ENCODE results near the gene SERPINA12. TPM values are rescaled to one million over a fixed set of nuclear protein-coding genes. Genes with fewer than 3 reads are reported as not detected.

SERPINA12 gene
- total RNA-seq, 4 donors from 2014 or later: not detected

- no peak for DNase-seq (ENCODE audit: low spot score in 2 of 2)
- peaks cover 0 to 3% of the 10 kb centered on the region in 2 donors for H3K27me3 ChIP-seq
- H3K4me3 ChIP-seq: no peak overlapping the region
- no peak for TF ChIP-seq CTCF (IDR thresholded peaks at IDR 0.05)
- TF ChIP-seq POLR2A (IDR thresholded peaks at IDR 0.05): no peak
- TF ChIP-seq EP300 (IDR thresholded peaks at IDR 0.05): no peak
- H3K9me3 ChIP-seq: no peaks in the 10 kb centered on the region
- no peaks in the 10 kb centered on the region for H3K4me1 ChIP-seq
- WGBS, 2 donors: 92 to 93% methylated on average over 12 of the region's 12 CpGs
- no peak overlapping the region for H3K27ac ChIP-seq
- no peaks in the 10 kb centered on the region for H3K36me3 ChIP-seq
These were observed 67.6 kb downstream of the SERPINA12 start for GRCh38 chr14:94441531-94442205.

GRCh38 chr14:94441130-94441529, 68.1 kb downstream of the SERPINA12 start:
- H3K4me3 ChIP-seq: no peak overlapping the region
- no peaks in the 10 kb centered on the region for H3K9me3 ChIP-seq
- H3K27ac ChIP-seq: no peak overlapping the region
- no peaks in the 10 kb centered on the region for H3K4me1 ChIP-seq
- TF ChIP-seq POLR2A (IDR thresholded peaks at IDR 0.05) (no peak), CTCF (IDR thresholded peaks at IDR 0.05) (no peak), EP300 (IDR thresholded peaks at IDR 0.05) (no peak)
- 88 to 91% methylated on average over 4 of the region's 4 CpGs for WGBS, 2 donors
- peaks cover 0 to 3% of the 10 kb centered on the region in 2 donors for H3K27me3 ChIP-seq
- no peak for DNase-seq (ENCODE audit: low spot score in 2 of 2)
- H3K36me3 ChIP-seq: no peaks in the 10 kb centered on the region

GRCh38 chr14:94439453-94440057, 69.7 kb downstream of the SERPINA12 start:
- Histone ChIP-seq H3K36me3 (no peaks in the 10 kb centered on the region), H3K27me3 (peaks cover 0 to 3% of the 10 kb centered on the region in 2 donors), H3K4me3 (no peak overlapping the region), H3K27ac (no peak overlapping the region), H3K9me3 (no peaks in the 10 kb centered on the region), H3K4me1 (no peaks in the 10 kb centered on the region)
- TF ChIP-seq EP300 (IDR thresholded peaks at IDR 0.05) (no peak), POLR2A (IDR thresholded peaks at IDR 0.05) (no peak), CTCF (IDR thresholded peaks at IDR 0.05) (no peak)
- WGBS, 2 donors: 80% methylated on average over 5 of the region's 5 CpGs
- no peak for DNase-seq (ENCODE audit: low spot score in 2 of 2)

Other genes starting within 250 kb of the SERPINA12 start
- not detected for gene SERPINA10, start 216.2 kb downstream of the SERPINA12 start, total RNA-seq
- under 1 TPM in 1 of 4 donors, not detected in 3; 0.63 TPM for gene SERPINA6, start 186.1 kb downstream of the SERPINA12 start, total RNA-seq
- gene SERPINA2, start 142.8 kb downstream of the SERPINA12 start, total RNA-seq: not detected
- 10 to 100 TPM in 2 of 4 donors, 1 to 10 TPM in 2; 5.7 to 13.9 (median 9.0) TPM for gene SERPINA1, start 120.9 kb downstream of the SERPINA12 start, total RNA-seq
- not detected for gene SERPINA11, start 56.7 kb downstream of the SERPINA12 start, total RNA-seq
- gene SERPINA9, start 33.3 kb downstream of the SERPINA12 start, total RNA-seq: not detected
- gene SERPINA4, start 52.0 kb upstream of the SERPINA12 start, total RNA-seq: not detected
- gene SERPINA5, start 72.0 kb upstream of the SERPINA12 start, total RNA-seq: 10 to 100 TPM in 2 of 4 donors, 1 to 10 TPM in 2; 6.5 to 28.0 (median 10.2) TPM
- gene SERPINA3, start 102.9 kb upstream of the SERPINA12 start, total RNA-seq: 100 to 1,000 TPM in 2 of 4 donors, 10 to 100 TPM in 2; 85.0 to 339 (median 171) TPM